Measurements from ENCODE around the gene TMEFF2.

- TF ChIP-seq EZH2 (IDR thresholded peaks at IDR 0.05; ENCODE audit: insufficient read depth, poor library complexity, severe bottlenecking) = no peak
- no peak for TF ChIP-seq EZH2phosphoT487 (IDR thresholded peaks at IDR 0.05; ENCODE audit: insufficient read depth, low read depth)
These were observed 46.5 kb downstream of the TMEFF2 start for GRCh38 chr2:192148241-192148619.

Measured in GM23248 (cell line).